H9 (cell line): ENCODE results near the gene MAGEA2B. TPM values are rescaled to one million over a fixed set of nuclear protein-coding genes. Genes with fewer than 3 reads are reported as not detected.
"Not testable (repeated sequence)": the region's sequence is repeated elsewhere in the genome, so short reads cannot be mapped to it uniquely, and the experiment has no call there.

Experiments used
- DNase-seq: peaks from one replicate; pipeline ENCODE4 v3.0.0-alpha.2; 2017
- H2AFZ ChIP-seq: one replicate; pipeline ENCODE4 v1.6.1; 2013; ENCODE audit warnings: mild to moderate bottlenecking, low read length, control low read depth, moderate library complexity
- H2AK5ac ChIP-seq: 2 replicates; pipeline ENCODE4 v1.6.1; 2013; ENCODE audit warnings: low read length, control low read depth, mixed read lengths; ENCODE audit not compliant: insufficient read length
- H2BK120ac ChIP-seq: one replicate; pipeline ENCODE4 v1.6.1; 2013; ENCODE audit warnings: low read depth, mild to moderate bottlenecking, low read length, control low read depth, inconsistent platforms; ENCODE audit not compliant: poor library complexity, severe bottlenecking
- H2BK12ac ChIP-seq: 2 replicates; pipeline ENCODE4 v1.6.1; 2013; ENCODE audit warnings: low read length, control low read depth, mixed read lengths, low read depth; ENCODE audit not compliant: insufficient read length
- H2BK15ac ChIP-seq: 2 replicates; pipeline ENCODE4 v1.6.1; 2013; ENCODE audit warnings: low read depth, low read length, control low read depth
- H2BK20ac ChIP-seq: one replicate; pipeline ENCODE4 v1.6.1; 2013; ENCODE audit warnings: low read depth, mild to moderate bottlenecking, low read length, control low read depth, inconsistent platforms; ENCODE audit not compliant: poor library complexity, severe bottlenecking
- H2BK5ac ChIP-seq: 2 replicates; pipeline ENCODE4 v1.6.1; 2013; ENCODE audit warnings: low read length, control low read depth, mixed read lengths; ENCODE audit not compliant: insufficient read length
- H3K14ac ChIP-seq: 2 replicates; pipeline ENCODE4 v1.6.1; 2013; ENCODE audit warnings: low read length, control low read depth; ENCODE audit not compliant: insufficient read depth
- H3K18ac ChIP-seq: 2 replicates; pipeline ENCODE4 v1.6.1; 2013; ENCODE audit warnings: low read depth, mild to moderate bottlenecking, mixed read lengths, low read length, control low read depth; ENCODE audit not compliant: insufficient read length
- H3K23ac ChIP-seq: 2 replicates; pipeline ENCODE4 v1.6.1; 2013; ENCODE audit warnings: low read length, control low read depth, mixed read lengths, low read depth; ENCODE audit not compliant: insufficient read length
- H3K23me2 ChIP-seq: 2 replicates; pipeline ENCODE4 v1.6.1; 2013; ENCODE audit warnings: low read depth, mild to moderate bottlenecking, mixed read lengths, low read length, control low read depth; ENCODE audit not compliant: insufficient read length, poor library complexity, severe bottlenecking
- H3K27ac ChIP-seq: 2 replicates; pipeline ENCODE4 v1.5.1; 2013; ENCODE audit warnings: low read length, control low read depth, mixed read lengths, low read depth; ENCODE audit not compliant: insufficient read length
- H3K27me3 ChIP-seq: 2 replicates; pipeline ENCODE4 v1.6.1; 2013; ENCODE audit warnings: low read length, control low read depth, inconsistent platforms; ENCODE audit not compliant: insufficient read depth
- H3K4ac ChIP-seq: 2 replicates; pipeline ENCODE4 v1.6.1; 2013; ENCODE audit warnings: low read depth, mild to moderate bottlenecking, control low read depth, inconsistent platforms, low read length, moderate library complexity
- H3K4me1 ChIP-seq: 2 replicates; pipeline ENCODE4 v1.6.1; 2013; ENCODE audit warnings: low read length, control low read depth, inconsistent platforms; ENCODE audit not compliant: insufficient read depth
- H3K4me2 ChIP-seq: 2 replicates; pipeline ENCODE4 v1.6.1; 2013; ENCODE audit warnings: low read length, control low read depth, mixed read lengths; ENCODE audit not compliant: insufficient read length, insufficient read depth
- H3K56ac ChIP-seq: 2 replicates; pipeline ENCODE4 v1.6.1; 2013; ENCODE audit warnings: low read depth, mild to moderate bottlenecking, mixed read lengths, low read length, control low read depth; ENCODE audit not compliant: insufficient read length
- H3K79me1 ChIP-seq: 2 replicates; pipeline ENCODE4 v1.6.1; 2013; ENCODE audit warnings: low read depth, mild to moderate bottlenecking, moderate library complexity, low read length, control low read depth, inconsistent platforms; ENCODE audit not compliant: insufficient read depth, poor library complexity, severe bottlenecking
- H3K79me2 ChIP-seq: 2 replicates; pipeline ENCODE4 v1.6.1; 2013; ENCODE audit warnings: low read length, control low read depth, inconsistent platforms; ENCODE audit not compliant: insufficient read depth
- H3K9ac ChIP-seq: 2 replicates; pipeline ENCODE4 v1.6.1; 2013; ENCODE audit warnings: low read length, control low read depth, mixed read lengths; ENCODE audit not compliant: insufficient read length; ENCODE audit errors: extremely low read depth
- H3K9me3 ChIP-seq: one replicate; pipeline ENCODE4 v1.6.1; 2013; ENCODE audit warnings: low read depth, low read length, inconsistent platforms; ENCODE audit not compliant: control insufficient read depth
- H3T11ph ChIP-seq: one replicate; pipeline ENCODE4 v1.6.1; 2013; ENCODE audit warnings: mild to moderate bottlenecking, low read length, control low read depth, inconsistent platforms
- H4K20me1 ChIP-seq: one replicate; pipeline ENCODE4 v1.6.1; 2013; ENCODE audit not compliant: control insufficient read depth, insufficient read length, insufficient read depth
- H4K5ac ChIP-seq: 2 replicates; pipeline ENCODE4 v1.6.1; 2013; ENCODE audit warnings: low read depth, mild to moderate bottlenecking, mixed read lengths, low read length, control low read depth; ENCODE audit not compliant: insufficient read length
- H4K8ac ChIP-seq: replicated peaks from 2 replicates; pipeline ENCODE4 v1.6.1; 2013; ENCODE audit warnings: low read length, control low read depth, mixed read lengths, low read depth; ENCODE audit not compliant: insufficient read length
- H4K91ac ChIP-seq: 2 replicates; pipeline ENCODE4 v1.6.1; 2013; ENCODE audit warnings: low read depth, mild to moderate bottlenecking, moderate library complexity, mixed read lengths, low read length, control low read depth; ENCODE audit not compliant: insufficient read length
- H3K27ac Mint-ChIP-seq, 3 experiments: 2 replicates in 2 of 3; 3 replicates in 1 of 3; pipeline ENCODE4 v1.8.0; 2020 to 2021; ENCODE audit warnings: mixed read lengths in 3 of 3, mild to moderate bottlenecking in 1 of 3, moderate library complexity in 1 of 3
- H3K27me3 Mint-ChIP-seq: 2 replicates; pipeline ENCODE4 v1.8.0; 2021; ENCODE audit warnings: low read depth, mild to moderate bottlenecking, moderate library complexity, mixed read lengths
- H3K36me3 Mint-ChIP-seq, 3 experiments: 2 replicates in 2 of 3; 3 replicates in 1 of 3; pipeline ENCODE4 v1.8.0; 2020 to 2021; ENCODE audit warnings: low read depth in 3 of 3, mixed read lengths in 3 of 3; ENCODE audit not compliant: insufficient read depth in 1 of 3
- H3K4me1 Mint-ChIP-seq, 2 experiments: 2 replicates each; pipeline ENCODE4 v1.8.0; 2020; ENCODE audit warnings: mixed read lengths in 2 of 2
- H3K4me3 Mint-ChIP-seq, 2 experiments: 2 replicates in 1 of 2; 3 replicates in 1 of 2; pipeline ENCODE4 v1.8.0; 2020 to 2021; ENCODE audit warnings: mild to moderate bottlenecking in 2 of 2, mixed read lengths in 2 of 2, moderate library complexity in 1 of 2
- H3K9me3 Mint-ChIP-seq, 2 experiments: 2 replicates in 1 of 2; 3 replicates in 1 of 2; pipeline ENCODE4 v1.8.0; 2020; ENCODE audit warnings: mild to moderate bottlenecking in 2 of 2, mixed read lengths in 2 of 2, moderate library complexity in 1 of 2
- WGBS: extraction: QIAGEN DNeasy Blood & Tissue Kit; methylation state at CpG from one replicate; pipeline ENCODE4 v1.1.7; 2013; ENCODE audit warnings: missing lambda C conversion rate, low lambda C conversion rate, mixed read lengths; ENCODE audit not compliant: insufficient read length; ENCODE audit errors: extremely low coverage; 5-methylcytosine and 5-hydroxymethylcytosine counted together
- total RNA-seq: library from RNA; stranded (reverse); gene quantifications from 2 replicates; pipeline ENCODE4 v1.2.1, GENCODE V29; 2021

The MAGEA2B gene
- total RNA-seq, 1 experiment from 2014 or later, result not detected

GRCh38 chrX:152700390-152700789, 14.0 kb upstream of the MAGEA2B start:
- not testable (repeated sequence) for H4K20me1 ChIP-seq, H2AK5ac ChIP-seq, H3K18ac ChIP-seq, H3K14ac ChIP-seq, H3K27me3 Mint-ChIP-seq, H3K56ac ChIP-seq, H2BK20ac ChIP-seq, H3K4me1 Mint-ChIP-seq, H3K4me2 ChIP-seq, H3K4ac ChIP-seq, H3K27ac ChIP-seq, H4K8ac ChIP-seq, H2AFZ ChIP-seq, H3K23me2 ChIP-seq, H3T11ph ChIP-seq, H4K91ac ChIP-seq, H3K9ac ChIP-seq, H2BK12ac ChIP-seq, H3K27ac Mint-ChIP-seq, H3K79me2 ChIP-seq, H3K79me1 ChIP-seq, H3K4me3 Mint-ChIP-seq, H4K5ac ChIP-seq, H3K9me3 ChIP-seq, H3K27me3 ChIP-seq, H2BK15ac ChIP-seq, H3K36me3 Mint-ChIP-seq, H3K4me1 ChIP-seq, H3K23ac ChIP-seq, H2BK120ac ChIP-seq, H2BK5ac ChIP-seq
- no CpG with 5 or more reads among the region's 5 CpGs for WGBS
- peak; percentile 5 for DNase-seq
- H3K9me3 Mint-ChIP-seq, result peaks cover 10 to 13% of the 10 kb centered on the region in 2 experiments; a peak in 4 of 5 replicates

- not testable (repeated sequence) for H3K23me2 ChIP-seq, H2BK15ac ChIP-seq, H3K4me1 ChIP-seq, H2BK5ac ChIP-seq, H2AK5ac ChIP-seq, H3K27me3 ChIP-seq, H3K23ac ChIP-seq, H3K79me2 ChIP-seq, H3K79me1 ChIP-seq, H2BK12ac ChIP-seq, H3K9me3 ChIP-seq, H4K91ac ChIP-seq, H3K27me3 Mint-ChIP-seq, H3K18ac ChIP-seq, H3K9ac ChIP-seq, H3K4me2 ChIP-seq, H4K5ac ChIP-seq, H3K27ac ChIP-seq, H3K36me3 Mint-ChIP-seq, H2BK20ac ChIP-seq, H3K14ac ChIP-seq, H3K56ac ChIP-seq, H3K9me3 Mint-ChIP-seq, H3K27ac Mint-ChIP-seq, H3K4ac ChIP-seq, H3K4me3 Mint-ChIP-seq, H3T11ph ChIP-seq, H2AFZ ChIP-seq, H3K4me1 Mint-ChIP-seq, DNase-seq, H4K8ac ChIP-seq, H4K20me1 ChIP-seq, H2BK120ac ChIP-seq
- no CpG with 5 or more reads among the region's 7 CpGs for WGBS
Observed at GRCh38 chrX:152706500-152706899, 7.9 kb upstream of the MAGEA2B start.
